ENCODE results near the gene KIN. TPM values are rescaled to one million over a fixed set of nuclear protein-coding genes. Genes with fewer than 3 reads are reported as not detected.
"Not testable (repeated sequence)": the region's sequence is repeated elsewhere in the genome, so short reads cannot be mapped to it uniquely, and the experiment has no call there.

The KIN gene
- total RNA-seq, 1 donor from 2014 or later, result 13.7 TPM

GRCh38 chr10:7755103-7755502, 32.7 kb downstream of the KIN start:
- Histone ChIP-seq H3K4me3 (no peak overlapping the region), H3K36me3 (peaks cover 97% of the 10 kb centered on the region), H3K27ac (no peak overlapping the region), H3K27me3 (ENCODE audit: low read depth) (no peaks in the 10 kb centered on the region), H3K9me3 (no peaks in the 10 kb centered on the region), H3K4me1 (no peaks in the 10 kb centered on the region)
- DNase-seq (no peak), ATAC-seq (no peak)
- TF ChIP-seq CTCF (IDR thresholded peaks at IDR 0.05), result no peak
- intact Hi-C loops (cut with DNase I), result no loop called here

- ATAC-seq (no peak), DNase-seq (no peak)
- Histone ChIP-seq H3K27me3 (ENCODE audit: low read depth) (no peaks in the 10 kb centered on the region), H3K4me3 (no peak overlapping the region), H3K9me3 (no peaks in the 10 kb centered on the region), H3K4me1 (no peaks in the 10 kb centered on the region), H3K27ac (no peak overlapping the region), H3K36me3 (peaks cover 69% of the 10 kb centered on the region)
- TF ChIP-seq CTCF (IDR thresholded peaks at IDR 0.05), result no peak
- intact Hi-C loops (cut with DNase I), result no loop called here
Measured at GRCh38 chr10:7752251-7752650, 35.5 kb downstream of the KIN start.

DNA sequence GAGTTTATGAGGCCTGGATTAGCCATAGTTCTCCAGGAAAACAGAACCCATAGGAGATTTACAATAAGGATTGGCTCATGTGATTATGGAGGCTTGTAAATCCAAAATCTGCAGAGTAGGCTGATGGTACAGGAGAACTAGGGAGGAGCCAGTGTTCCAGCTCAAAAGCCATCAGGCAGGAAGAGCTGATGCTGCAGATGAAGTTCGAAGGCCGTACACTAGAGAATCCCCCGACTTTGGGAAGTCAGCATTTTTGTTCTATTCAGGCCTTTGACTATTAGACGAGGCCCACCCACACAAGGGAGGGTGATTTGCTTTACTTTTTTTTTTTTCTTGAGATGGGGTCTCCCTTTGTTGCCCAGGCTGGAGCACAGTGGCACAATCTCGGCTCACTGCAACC, 37.6 kb downstream of the KIN start:
- Histone ChIP-seq H3K36me3 (peaks cover 49% of the 10 kb centered on the region), H3K4me3 (no peak overlapping the region), H3K9me3 (no peaks in the 10 kb centered on the region), H3K27me3 (ENCODE audit: low read depth) (no peaks in the 10 kb centered on the region), H3K27ac (no peak overlapping the region), H3K4me1 (no peaks in the 10 kb centered on the region)
- intact Hi-C loops (cut with DNase I), result no loop called here
- TF ChIP-seq CTCF (IDR thresholded peaks at IDR 0.05), result no peak
- no peak for DNase-seq
- no peak for ATAC-seq

DNA sequence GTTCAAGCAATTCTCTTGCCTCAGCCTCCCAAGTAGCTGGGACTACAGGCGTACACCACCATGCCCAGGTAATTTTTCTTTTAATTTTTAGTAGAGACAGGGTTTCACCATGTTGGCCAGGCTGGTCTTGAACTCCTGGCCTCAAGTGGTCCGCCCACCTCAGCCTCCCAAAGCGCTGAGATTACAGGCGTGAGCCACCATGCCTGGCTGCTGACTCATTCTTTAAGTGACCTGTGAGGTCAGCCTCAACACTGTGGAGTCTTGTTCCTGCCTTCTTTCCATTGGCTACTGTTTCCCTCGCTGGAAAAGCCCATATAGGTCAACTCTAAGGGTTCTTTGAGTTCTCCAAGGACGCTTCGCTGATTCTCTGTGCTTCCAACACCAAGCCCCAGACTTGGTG, 39.2 kb downstream of the KIN start:
- H3K27me3 ChIP-seq (ENCODE audit: low read depth); DNase-seq; H3K27ac ChIP-seq; ATAC-seq; H3K9me3 ChIP-seq; H3K4me3 ChIP-seq; intact Hi-C loops (cut with DNase I); H3K4me1 ChIP-seq: not testable (repeated sequence)
- peaks cover 33% of the 10 kb centered on the region for H3K36me3 ChIP-seq

DNA sequence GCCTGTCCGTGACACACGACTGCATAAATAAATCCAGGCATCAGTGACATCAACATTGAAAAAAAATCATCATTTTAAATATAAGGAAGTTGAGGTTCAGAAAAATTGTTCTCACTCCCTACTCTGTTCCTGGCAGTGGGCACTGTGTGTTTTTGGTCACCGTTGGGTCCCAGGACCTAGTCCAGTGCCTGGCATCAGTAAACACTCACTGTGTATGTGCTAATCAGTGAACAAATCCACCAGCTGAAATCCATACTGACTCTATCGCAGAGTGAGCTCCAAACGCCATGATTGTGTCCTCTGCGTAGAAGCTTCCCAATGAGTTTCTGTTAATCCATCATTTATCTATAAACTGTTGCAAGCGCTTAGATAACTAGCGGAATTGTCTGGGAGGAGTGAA, 43.5 kb downstream of the KIN start:
- ATAC-seq, result no peak
- DNase-seq, result no peak
- Histone ChIP-seq H3K36me3 (no peaks in the 10 kb centered on the region), H3K9me3 (no peaks in the 10 kb centered on the region), H3K4me3 (no peak overlapping the region), H3K27me3 (ENCODE audit: low read depth) (no peaks in the 10 kb centered on the region), H3K4me1 (no peaks in the 10 kb centered on the region), H3K27ac (no peak overlapping the region)
- intact Hi-C loops (cut with DNase I), result no loop called here
- no peak for TF ChIP-seq CTCF (IDR thresholded peaks at IDR 0.05)

DNA sequence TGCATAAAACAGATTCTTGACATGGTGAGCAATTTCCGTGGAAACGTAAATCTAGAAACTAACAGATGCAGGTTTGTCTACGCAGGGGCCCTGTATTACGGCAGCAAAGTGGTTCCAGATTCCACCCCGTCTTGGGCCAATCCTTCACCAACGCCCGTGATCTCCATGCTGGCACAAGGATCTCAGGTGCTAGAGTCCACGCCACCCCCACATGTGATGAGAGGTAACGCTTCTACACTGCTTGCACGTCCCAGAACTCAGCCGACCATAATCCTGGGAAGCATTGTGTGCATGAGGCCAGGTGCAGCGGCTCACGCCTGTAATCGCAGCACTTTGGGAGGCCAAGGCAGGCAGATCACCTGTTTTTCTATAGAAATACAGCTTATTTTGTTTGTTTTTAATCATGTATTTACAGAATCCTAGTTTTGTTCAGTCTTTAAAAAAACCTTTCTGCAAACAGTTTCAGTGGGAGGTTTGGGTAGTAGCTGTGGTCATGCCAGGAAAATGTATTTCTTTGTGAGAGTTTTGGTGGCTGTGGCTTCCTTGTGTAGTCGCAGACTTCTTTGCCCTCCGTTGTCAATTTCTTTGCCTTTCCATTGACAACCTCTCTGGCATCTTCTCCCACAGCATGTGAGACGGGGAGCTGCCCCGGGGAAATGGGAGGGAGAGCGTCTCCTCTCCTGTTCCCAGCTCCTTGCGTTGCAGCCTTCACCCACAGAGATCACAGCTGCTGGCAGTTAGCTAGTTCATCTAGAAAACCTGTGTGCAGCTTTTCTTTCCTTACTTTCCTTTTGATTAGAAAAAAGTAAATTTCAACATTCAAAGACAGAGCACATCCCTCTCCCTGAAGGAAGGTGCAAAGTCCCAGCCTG, 49.0 kb downstream of the KIN start:
- Histone ChIP-seq H3K9me3 (no peaks in the 10 kb centered on the region), H3K27ac (no peak overlapping the region), H3K4me1 (no peaks in the 10 kb centered on the region), H3K36me3 (no peaks in the 10 kb centered on the region), H3K4me3 (no peak overlapping the region), H3K27me3 (ENCODE audit: low read depth) (no peaks in the 10 kb centered on the region)
- ATAC-seq (no peak), DNase-seq (no peak)
- intact Hi-C loops (cut with DNase I), result no loop called here
- no peak for TF ChIP-seq CTCF (IDR thresholded peaks at IDR 0.05)

Data from lower lobe of right lung (tissue), 2 donors.